GM19463 (cell line): Measurements from ENCODE around the gene AQP1.
A peak's percentile ranks its signal among the peaks of the same experiment; 100 is the strongest.

Experiments used
- ATAC-seq: cut with Tn5 transposase; IDR thresholded peaks from one replicate; pipeline ENCODE4 v1.9.1; 2021; ENCODE audit warnings: mild to moderate bottlenecking, moderate library complexity; ENCODE audit not compliant: unreplicated experiment

The AQP1 gene

GRCh38 chr7:30971440-30971839 lies 59.8 kb downstream of the AQP1 start:
- no peak for ATAC-seq

GRCh38 chr7:30971840-30972563 lies 60.3 kb downstream of the AQP1 start:
- no peak for ATAC-seq

DNA sequence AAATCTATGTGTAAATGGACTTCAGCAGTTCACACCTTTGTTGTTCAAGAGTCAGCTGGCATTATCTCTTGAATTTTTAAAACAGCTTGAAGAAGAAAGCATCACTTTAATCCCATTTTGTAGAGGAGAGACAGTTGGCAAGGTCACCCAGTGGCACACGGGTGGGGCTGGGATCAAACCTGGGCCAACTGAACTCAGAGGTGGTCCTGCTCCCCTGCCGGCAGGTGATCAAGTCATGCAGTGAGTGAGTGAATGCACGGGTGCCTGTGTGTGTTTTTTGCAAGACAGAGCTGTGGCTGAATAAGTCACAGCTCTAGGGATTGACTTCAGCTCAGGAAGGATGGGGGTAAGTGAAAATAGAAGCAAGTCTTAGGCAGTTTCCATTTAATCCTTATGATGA lies 61.6 kb downstream of the AQP1 start:
- no peak for ATAC-seq

DNA sequence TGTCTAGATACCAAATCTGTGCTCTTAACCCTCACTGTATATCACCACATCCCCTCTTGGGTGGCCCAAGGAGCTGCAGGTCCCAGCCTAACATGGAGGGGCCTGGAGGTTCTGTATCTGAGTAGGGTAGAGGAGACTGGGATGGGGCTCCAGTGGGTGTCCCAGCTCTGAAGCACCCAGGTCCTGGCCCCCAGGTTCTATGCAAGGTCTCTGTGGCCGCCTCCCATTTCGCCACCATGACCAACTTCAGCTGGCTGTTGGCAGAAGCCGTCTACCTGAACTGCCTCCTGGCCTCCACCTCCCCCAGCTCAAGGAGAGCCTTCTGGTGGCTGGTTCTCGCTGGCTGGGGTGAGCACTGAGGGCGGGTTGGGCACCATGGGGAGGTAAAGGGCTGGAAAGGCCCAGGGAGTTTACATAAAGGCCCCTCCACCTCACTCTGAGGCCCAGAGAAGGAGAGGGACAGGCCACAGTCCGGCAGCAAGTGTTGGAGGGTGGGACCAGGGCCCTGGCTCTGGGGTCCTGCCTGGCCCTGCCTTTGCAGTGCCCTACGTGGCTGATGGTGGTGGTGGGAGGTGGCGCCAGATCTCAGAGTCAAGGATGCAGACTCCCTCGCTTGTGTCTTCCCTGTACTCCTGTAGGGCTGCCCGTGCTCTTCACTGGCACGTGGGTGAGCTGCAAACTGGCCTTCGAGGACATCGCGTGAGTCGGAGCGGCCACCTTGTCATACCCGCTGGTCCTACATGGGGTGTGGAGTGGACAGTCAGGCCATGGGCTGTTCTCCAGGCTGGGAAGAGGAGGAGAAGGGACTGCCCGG lies 62.3 kb downstream of the AQP1 start:
- no peak for ATAC-seq

- peak; percentile 97 for ATAC-seq
Measured at GRCh38 chr7:30974605-30975255, 63.1 kb downstream of the AQP1 start.
